A673 (cell line): Measurements from ENCODE around the gene TMEM121.
"Not testable (repeated sequence)": the region's sequence is repeated elsewhere in the genome, so short reads cannot be mapped to it uniquely, and the experiment has no call there.

Experiments
- CTCF ChIP-seq: fragments of 300-800, 200-600 bp; sonication (generic); conservative IDR thresholded peaks from 2 replicates; pipeline ENCODE4 v1.5.1; 2017; ENCODE audit warnings: low read depth, mild to moderate bottlenecking, antibody characterized with exemption, low read length, moderate library complexity, mixed read lengths
- EZH2 ChIP-seq: fragments of 200-600 bp; sonication (generic); IDR thresholded peaks from 2 replicates; pipeline ENCODE4 v1.6.1; 2017; ENCODE audit warnings: borderline replicate concordance, low read depth, mild to moderate bottlenecking, mixed read lengths, antibody characterized with exemption, low read length; ENCODE audit not compliant: poor library complexity, severe bottlenecking

GRCh38 chr14:105564536-105564935 lies 38.2 kb downstream of the TMEM121 start:
- TF ChIP-seq EZH2, CTCF: not testable (repeated sequence)
